Measurements from ENCODE around the gene CCNL1. TPM values are rescaled to one million over a fixed set of nuclear protein-coding genes. Genes with fewer than 3 reads are reported as not detected.

Gene CCNL1
- total RNA-seq, 6 donors from 2014 or later: 118 to 344 (median 246) TPM

GRCh38 chr3:157127268-157127667, 32.7 kb downstream of the CCNL1 start:
- DNase-seq (no peak), ATAC-seq (ENCODE audit: low FRiP score in 2 of 2) (no peak)
- H3K27me3 ChIP-seq: no peaks in the 10 kb centered on the region
- H3K9me3 ChIP-seq: no peaks in the 10 kb centered on the region
- peak overlapping the region in 2 of 4 donors; percentile 18 to 87 for H3K27ac ChIP-seq
- no peaks in the 10 kb centered on the region for H3K36me3 ChIP-seq
- H3K4me1 ChIP-seq: peaks cover 22 to 38% (median 30%) of the 10 kb centered on the region in 4 donors
- WGBS, 2 donors: 92 to 98% methylated on average over 5 of the region's 5 CpGs
- no peak overlapping the region for H3K4me3 ChIP-seq
- no peak for TF ChIP-seq CTCF (IDR thresholded peaks at IDR 0.05)
- TF ChIP-seq POLR2A (IDR thresholded peaks at IDR 0.05): no peak
- TF ChIP-seq EP300 (IDR thresholded peaks at IDR 0.05): no peak
- no peak for TF ChIP-seq POLR2AphosphoS5 (IDR thresholded peaks at IDR 0.05)

GRCh38 chr3:157126365-157126764, 33.6 kb downstream of the CCNL1 start:
- H3K4me3 ChIP-seq: no peak overlapping the region
- ATAC-seq (ENCODE audit: low FRiP score in 2 of 2) (no peak), DNase-seq (no peak)
- H3K36me3 ChIP-seq: no peaks in the 10 kb centered on the region
- H3K27me3 ChIP-seq: no peaks in the 10 kb centered on the region
- H3K4me1 ChIP-seq: peaks cover 23 to 35% (median 27%) of the 10 kb centered on the region in 4 donors
- no peak overlapping the region for H3K27ac ChIP-seq
- TF ChIP-seq EP300 (IDR thresholded peaks at IDR 0.05) (no peak), POLR2A (IDR thresholded peaks at IDR 0.05) (no peak), CTCF (IDR thresholded peaks at IDR 0.05) (no peak)
- 94% methylated on average over 1 of the region's 1 CpG for WGBS, 2 donors
- H3K9me3 ChIP-seq: no peaks in the 10 kb centered on the region

- ATAC-seq (ENCODE audit: low FRiP score in 2 of 2) (no peak), DNase-seq (no peak)
- H3K9me3 ChIP-seq: no peaks in the 10 kb centered on the region
- H3K4me3 ChIP-seq: no peak overlapping the region
- peaks cover 14 to 33% (median 19%) of the 10 kb centered on the region in 4 donors for H3K4me1 ChIP-seq
- no peaks in the 10 kb centered on the region for H3K27me3 ChIP-seq
- TF ChIP-seq POLR2AphosphoS5 (IDR thresholded peaks at IDR 0.05): no peak
- TF ChIP-seq POLR2A (IDR thresholded peaks at IDR 0.05): no peak
- H3K36me3 ChIP-seq: no peaks in the 10 kb centered on the region
- no peak overlapping the region for H3K27ac ChIP-seq
Observed at GRCh38 chr3:157125101-157125500, 34.8 kb downstream of the CCNL1 start.

GRCh38 chr3:157123621-157124020, 36.3 kb downstream of the CCNL1 start:
- Histone ChIP-seq H3K27ac (no peak overlapping the region), H3K9me3 (no peaks in the 10 kb centered on the region), H3K4me3 (no peak overlapping the region), H3K36me3 (no peaks in the 10 kb centered on the region), H3K4me1 (peaks cover 7 to 25% (median 13%) of the 10 kb centered on the region in 4 donors), H3K27me3 (no peaks in the 10 kb centered on the region)
- no peak for DNase-seq
- no peak for ATAC-seq (ENCODE audit: low FRiP score in 2 of 2)
- TF ChIP-seq POLR2AphosphoS5 (IDR thresholded peaks at IDR 0.05) (no peak), CTCF (IDR thresholded peaks at IDR 0.05) (no peak), POLR2A (IDR thresholded peaks at IDR 0.05) (no peak), EP300 (IDR thresholded peaks at IDR 0.05) (no peak)

GRCh38 chr3:157122832-157123427, 37.0 kb downstream of the CCNL1 start:
- Histone ChIP-seq H3K9me3 (no peaks in the 10 kb centered on the region), H3K4me3 (no peak overlapping the region), H3K27ac (no peak overlapping the region), H3K4me1 (peaks cover 4 to 19% (median 11%) of the 10 kb centered on the region in 4 donors), H3K36me3 (no peaks in the 10 kb centered on the region), H3K27me3 (no peaks in the 10 kb centered on the region)
- ATAC-seq (ENCODE audit: low FRiP score in 2 of 2) (no peak), DNase-seq (no peak)
- 91% methylated on average over 3 of the region's 3 CpGs for WGBS, 2 donors
- no peak for TF ChIP-seq POLR2AphosphoS5 (IDR thresholded peaks at IDR 0.05)

GRCh38 chr3:157122116-157122515, 37.8 kb downstream of the CCNL1 start:
- DNase-seq (no peak), ATAC-seq (ENCODE audit: low FRiP score in 2 of 2) (peak in 1 of 2 donors; percentile 9)
- H3K27ac ChIP-seq: no peak overlapping the region
- H3K36me3 ChIP-seq: no peaks in the 10 kb centered on the region
- WGBS, 2 donors: 40 to 44% methylated on average over 2 of the region's 2 CpGs
- H3K4me1 ChIP-seq: peaks cover 4 to 17% (median 9%) of the 10 kb centered on the region in 4 donors
- no peaks in the 10 kb centered on the region for H3K9me3 ChIP-seq
- no peak for TF ChIP-seq EP300 (IDR thresholded peaks at IDR 0.05)
- H3K27me3 ChIP-seq: no peaks in the 10 kb centered on the region
- no peak overlapping the region for H3K4me3 ChIP-seq

All from upper lobe of left lung (tissue), 6 donors.